ENCODE data around the gene FAF1.
"Not testable (repeated sequence)": the region's sequence is repeated elsewhere in the genome, so short reads cannot be mapped to it uniquely, and the experiment has no call there.

The FAF1 gene

GRCh38 chr1:50852889-50853288 lies 107.2 kb downstream of the FAF1 start:
- Mint-ChIP-seq H3K4me3 (no peak overlapping the region), H3K4me1 (ENCODE audit: low read depth) (peaks cover 4% of the 10 kb centered on the region), H3K27ac (no peak overlapping the region), H3K27me3 (ENCODE audit: low read depth) (no peaks in the 10 kb centered on the region), H3K36me3 (ENCODE audit: low read depth) (peaks cover 9% of the 10 kb centered on the region), H3K9me3 (peaks cover 7% of the 10 kb centered on the region)
- no peak for DNase-seq (ENCODE audit: low spot score)

GRCh38 chr1:50851466-50851865 lies 108.6 kb downstream of the FAF1 start:
- Mint-ChIP-seq H3K4me3 (no peak overlapping the region), H3K4me1 (ENCODE audit: low read depth) (peaks cover 4% of the 10 kb centered on the region), H3K9me3 (peaks cover 21% of the 10 kb centered on the region), H3K27me3 (ENCODE audit: low read depth) (no peaks in the 10 kb centered on the region), H3K27ac (no peak overlapping the region), H3K36me3 (ENCODE audit: low read depth) (peaks cover 11% of the 10 kb centered on the region)
- no peak for DNase-seq (ENCODE audit: low spot score)

- Mint-ChIP-seq H3K27me3 (ENCODE audit: low read depth) (no peaks in the 10 kb centered on the region), H3K27ac (no peak overlapping the region), H3K9me3 (peaks cover 21% of the 10 kb centered on the region), H3K4me3 (no peak overlapping the region), H3K36me3 (ENCODE audit: low read depth) (peaks cover 8% of the 10 kb centered on the region), H3K4me1 (ENCODE audit: low read depth) (peaks cover 4% of the 10 kb centered on the region)
- DNase-seq (ENCODE audit: low spot score) = no peak
Observed at GRCh38 chr1:50851034-50851433, 109.0 kb downstream of the FAF1 start.

- Mint-ChIP-seq H3K4me1 (ENCODE audit: low read depth) (no peaks in the 10 kb centered on the region), H3K9me3 (peaks cover 21% of the 10 kb centered on the region), H3K27ac (no peak overlapping the region), H3K36me3 (ENCODE audit: low read depth) (peaks cover 7% of the 10 kb centered on the region), H3K27me3 (ENCODE audit: low read depth) (no peaks in the 10 kb centered on the region), H3K4me3 (no peak overlapping the region)
- DNase-seq (ENCODE audit: low spot score) = no peak
Observed at GRCh38 chr1:50847303-50847702, 112.8 kb downstream of the FAF1 start.

- H3K4me1 Mint-ChIP-seq (ENCODE audit: low read depth) = no peaks in the 10 kb centered on the region
- no peaks in the 10 kb centered on the region for H3K27me3 Mint-ChIP-seq (ENCODE audit: low read depth)
- H3K4me3 Mint-ChIP-seq = no peak overlapping the region
- no peak for DNase-seq (ENCODE audit: low spot score)
- H3K36me3 Mint-ChIP-seq (ENCODE audit: low read depth) = peaks cover 7% of the 10 kb centered on the region
- peaks cover 21% of the 10 kb centered on the region for H3K9me3 Mint-ChIP-seq
- no peak overlapping the region for H3K27ac Mint-ChIP-seq
Observed at GRCh38 chr1:50846224-50846839, 113.7 kb downstream of the FAF1 start.

GRCh38 chr1:50841791-50842387 lies 118.2 kb downstream of the FAF1 start:
- DNase-seq (ENCODE audit: low spot score) = no peak
- Mint-ChIP-seq H3K27me3 (ENCODE audit: low read depth) (no peaks in the 10 kb centered on the region), H3K9me3 (peaks cover 5% of the 10 kb centered on the region), H3K27ac (no peak overlapping the region), H3K36me3 (ENCODE audit: low read depth) (peaks cover 1% of the 10 kb centered on the region), H3K4me1 (ENCODE audit: low read depth) (no peaks in the 10 kb centered on the region), H3K4me3 (no peak overlapping the region)

GRCh38 chr1:50836117-50836516 lies 124.0 kb downstream of the FAF1 start:
- Mint-ChIP-seq H3K9me3 (no peaks in the 10 kb centered on the region), H3K27me3 (ENCODE audit: low read depth) (no peaks in the 10 kb centered on the region), H3K4me3 (no peak overlapping the region), H3K4me1 (ENCODE audit: low read depth) (no peaks in the 10 kb centered on the region), H3K36me3 (ENCODE audit: low read depth) (no peaks in the 10 kb centered on the region), H3K27ac (no peak overlapping the region)
- DNase-seq (ENCODE audit: low spot score) = no peak

GRCh38 chr1:50833216-50833615 lies 126.9 kb downstream of the FAF1 start:
- H3K4me3 Mint-ChIP-seq = no peak overlapping the region
- H3K27me3 Mint-ChIP-seq (ENCODE audit: low read depth) = no peaks in the 10 kb centered on the region
- no peaks in the 10 kb centered on the region for H3K4me1 Mint-ChIP-seq (ENCODE audit: low read depth)
- no peaks in the 10 kb centered on the region for H3K9me3 Mint-ChIP-seq
- no peak overlapping the region for H3K27ac Mint-ChIP-seq
- DNase-seq (ENCODE audit: low spot score) = no peak
- no peaks in the 10 kb centered on the region for H3K36me3 Mint-ChIP-seq (ENCODE audit: low read depth)

- Mint-ChIP-seq H3K36me3 (ENCODE audit: low read depth) (no peaks in the 10 kb centered on the region), H3K9me3 (no peaks in the 10 kb centered on the region), H3K27ac (no peak overlapping the region)
Observed at GRCh38 chr1:50832167-50832566, 127.9 kb downstream of the FAF1 start.

GRCh38 chr1:50831300-50832061 lies 128.6 kb downstream of the FAF1 start:
- no peak for DNase-seq (ENCODE audit: low spot score)
- H3K4me1 Mint-ChIP-seq (ENCODE audit: low read depth) = no peaks in the 10 kb centered on the region
- no peak overlapping the region for H3K27ac Mint-ChIP-seq
- no peaks in the 10 kb centered on the region for H3K9me3 Mint-ChIP-seq
- H3K27me3 Mint-ChIP-seq (ENCODE audit: low read depth) = no peaks in the 10 kb centered on the region
- H3K4me3 Mint-ChIP-seq = no peak overlapping the region
- H3K36me3 Mint-ChIP-seq (ENCODE audit: low read depth) = no peaks in the 10 kb centered on the region

More at GRCh38 chr1:50832167-50832566, 127.9 kb downstream of the FAF1 start:
- Mint-ChIP-seq H3K4me1 (ENCODE audit: low read depth) (no peaks in the 10 kb centered on the region), H3K4me3 (no peak overlapping the region), H3K27me3 (ENCODE audit: low read depth) (no peaks in the 10 kb centered on the region)
- DNase-seq (ENCODE audit: low spot score) = no peak

GRCh38 chr1:50830621-50831020 lies 129.4 kb downstream of the FAF1 start:
- Mint-ChIP-seq H3K27ac (no peak overlapping the region), H3K4me1 (ENCODE audit: low read depth) (no peaks in the 10 kb centered on the region), H3K4me3 (no peak overlapping the region), H3K36me3 (ENCODE audit: low read depth) (no peaks in the 10 kb centered on the region), H3K9me3 (no peaks in the 10 kb centered on the region), H3K27me3 (ENCODE audit: low read depth) (no peaks in the 10 kb centered on the region)
- no peak for DNase-seq (ENCODE audit: low spot score)

- no peaks in the 10 kb centered on the region for H3K9me3 Mint-ChIP-seq
- H3K27ac Mint-ChIP-seq = no peak overlapping the region
- no peak for DNase-seq (ENCODE audit: low spot score)
- H3K27me3 Mint-ChIP-seq (ENCODE audit: low read depth) = no peaks in the 10 kb centered on the region
- no peaks in the 10 kb centered on the region for H3K4me1 Mint-ChIP-seq (ENCODE audit: low read depth)
- no peak overlapping the region for H3K4me3 Mint-ChIP-seq
- no peaks in the 10 kb centered on the region for H3K36me3 Mint-ChIP-seq (ENCODE audit: low read depth)
Observed at GRCh38 chr1:50829014-50829958, 130.8 kb downstream of the FAF1 start.

GRCh38 chr1:50827546-50827945 lies 132.5 kb downstream of the FAF1 start:
- no peak overlapping the region for H3K27ac Mint-ChIP-seq
- H3K27me3 Mint-ChIP-seq (ENCODE audit: low read depth) = no peaks in the 10 kb centered on the region
- no peaks in the 10 kb centered on the region for H3K36me3 Mint-ChIP-seq (ENCODE audit: low read depth)
- no peaks in the 10 kb centered on the region for H3K4me1 Mint-ChIP-seq (ENCODE audit: low read depth)
- DNase-seq (ENCODE audit: low spot score) = no peak
- no peaks in the 10 kb centered on the region for H3K9me3 Mint-ChIP-seq
- H3K4me3 Mint-ChIP-seq = no peak overlapping the region

- H3K9me3 Mint-ChIP-seq; H3K36me3 Mint-ChIP-seq (ENCODE audit: low read depth); H3K4me3 Mint-ChIP-seq; H3K4me1 Mint-ChIP-seq (ENCODE audit: low read depth); DNase-seq (ENCODE audit: low spot score); H3K27ac Mint-ChIP-seq; H3K27me3 Mint-ChIP-seq (ENCODE audit: low read depth): not testable (repeated sequence)
Observed at GRCh38 chr1:50826792-50827191, 133.3 kb downstream of the FAF1 start.
